LNCaP clone FGC (cell line): ENCODE measurements around the gene INPPL1.

Experiments
- DNase-seq: peaks from one replicate; pipeline ENCODE4 v3.0.0-alpha.2; 2011; ENCODE audit warnings: low read depth
- H3K4me3 ChIP-seq: 2 replicates; pipeline ENCODE4 v1.5.1; 2011; ENCODE audit warnings: mild to moderate bottlenecking, low read depth, low read length, control low read depth
- TF ChIP-seq, protein P1 (sequence below): IDR thresholded peaks from 2 replicates; pipeline ENCODE4 v1.5.1; 2012; ENCODE audit warnings: mild to moderate bottlenecking; ENCODE audit not compliant: control insufficient read depth, insufficient read depth; ENCODE audit errors: extremely low read depth

INPPL1 gene

DNA sequence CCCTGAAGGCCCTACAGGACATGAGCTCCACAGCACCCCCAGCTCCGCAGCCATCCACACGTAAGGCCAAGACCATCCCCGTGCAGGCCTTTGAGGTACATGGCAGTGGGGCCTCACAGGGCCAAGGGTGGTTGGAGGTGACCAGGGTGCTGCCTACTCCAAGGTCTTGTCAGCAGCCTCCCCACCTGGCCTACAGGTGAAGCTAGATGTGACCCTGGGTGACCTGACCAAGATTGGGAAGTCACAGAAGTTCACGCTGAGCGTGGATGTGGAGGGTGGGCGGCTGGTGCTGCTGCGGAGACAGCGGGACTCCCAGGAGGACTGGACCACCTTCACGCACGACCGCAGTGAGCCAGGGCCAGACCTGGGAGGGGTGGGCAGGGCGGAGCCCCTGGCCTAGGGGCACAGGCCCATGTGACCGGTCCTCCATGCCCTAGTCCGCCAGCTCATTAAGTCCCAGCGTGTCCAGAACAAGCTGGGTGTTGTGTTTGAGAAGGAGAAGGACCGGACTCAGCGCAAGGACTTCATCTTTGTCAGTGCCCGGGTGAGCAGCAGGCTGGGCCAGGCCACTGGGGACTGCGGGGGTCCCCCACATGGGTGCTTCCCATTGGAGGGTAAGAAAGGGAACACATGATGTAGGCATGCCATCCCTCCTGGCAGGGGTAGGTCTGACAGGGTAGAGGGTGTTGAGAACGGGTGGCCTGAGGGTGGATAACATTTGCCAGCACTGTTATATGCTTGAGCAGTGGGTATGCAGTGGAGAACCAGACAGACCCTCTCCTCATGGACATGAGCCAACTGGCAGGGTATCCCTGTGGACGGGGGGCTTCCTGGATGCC lies 5.6 kb downstream of the INPPL1 start:
- TF ChIP-seq, protein P1, sequence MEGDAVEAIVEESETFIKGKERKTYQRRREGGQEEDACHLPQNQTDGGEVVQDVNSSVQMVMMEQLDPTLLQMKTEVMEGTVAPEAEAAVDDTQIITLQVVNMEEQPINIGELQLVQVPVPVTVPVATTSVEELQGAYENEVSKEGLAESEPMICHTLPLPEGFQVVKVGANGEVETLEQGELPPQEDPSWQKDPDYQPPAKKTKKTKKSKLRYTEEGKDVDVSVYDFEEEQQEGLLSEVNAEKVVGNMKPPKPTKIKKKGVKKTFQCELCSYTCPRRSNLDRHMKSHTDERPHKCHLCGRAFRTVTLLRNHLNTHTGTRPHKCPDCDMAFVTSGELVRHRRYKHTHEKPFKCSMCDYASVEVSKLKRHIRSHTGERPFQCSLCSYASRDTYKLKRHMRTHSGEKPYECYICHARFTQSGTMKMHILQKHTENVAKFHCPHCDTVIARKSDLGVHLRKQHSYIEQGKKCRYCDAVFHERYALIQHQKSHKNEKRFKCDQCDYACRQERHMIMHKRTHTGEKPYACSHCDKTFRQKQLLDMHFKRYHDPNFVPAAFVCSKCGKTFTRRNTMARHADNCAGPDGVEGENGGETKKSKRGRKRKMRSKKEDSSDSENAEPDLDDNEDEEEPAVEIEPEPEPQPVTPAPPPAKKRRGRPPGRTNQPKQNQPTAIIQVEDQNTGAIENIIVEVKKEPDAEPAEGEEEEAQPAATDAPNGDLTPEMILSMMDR, result no peak
- no peak for DNase-seq
- H3K4me3 ChIP-seq, result no peak overlapping the region

DNA sequence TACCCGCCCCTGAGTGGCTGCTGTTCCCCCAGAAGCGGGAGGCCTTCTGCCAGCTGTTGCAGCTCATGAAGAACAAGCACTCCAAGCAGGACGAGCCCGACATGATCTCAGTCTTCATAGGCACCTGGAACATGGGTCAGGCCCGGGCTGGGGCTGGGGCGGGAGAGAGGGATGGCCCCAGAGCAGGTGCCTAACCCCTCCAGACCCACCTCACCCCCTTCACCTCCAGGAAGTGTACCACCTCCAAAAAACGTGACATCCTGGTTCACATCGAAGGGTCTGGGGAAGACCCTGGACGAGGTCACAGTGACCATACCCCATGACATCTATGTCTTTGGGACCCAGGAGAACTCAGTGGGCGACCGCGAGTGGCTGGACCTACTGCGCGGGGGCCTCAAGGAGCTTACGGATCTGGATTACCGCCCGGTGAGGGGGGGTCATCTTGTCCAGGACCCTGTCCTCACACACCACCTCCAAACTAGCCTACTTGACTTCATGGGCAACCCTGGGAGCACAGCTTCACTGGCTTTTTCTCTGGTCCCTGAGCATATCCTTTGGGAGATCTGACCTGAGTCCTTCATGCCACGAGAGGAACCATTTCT lies 6.3 kb downstream of the INPPL1 start:
- TF ChIP-seq, protein P1, result no peak
- no peak overlapping the region for H3K4me3 ChIP-seq
- no peak for DNase-seq

DNA sequence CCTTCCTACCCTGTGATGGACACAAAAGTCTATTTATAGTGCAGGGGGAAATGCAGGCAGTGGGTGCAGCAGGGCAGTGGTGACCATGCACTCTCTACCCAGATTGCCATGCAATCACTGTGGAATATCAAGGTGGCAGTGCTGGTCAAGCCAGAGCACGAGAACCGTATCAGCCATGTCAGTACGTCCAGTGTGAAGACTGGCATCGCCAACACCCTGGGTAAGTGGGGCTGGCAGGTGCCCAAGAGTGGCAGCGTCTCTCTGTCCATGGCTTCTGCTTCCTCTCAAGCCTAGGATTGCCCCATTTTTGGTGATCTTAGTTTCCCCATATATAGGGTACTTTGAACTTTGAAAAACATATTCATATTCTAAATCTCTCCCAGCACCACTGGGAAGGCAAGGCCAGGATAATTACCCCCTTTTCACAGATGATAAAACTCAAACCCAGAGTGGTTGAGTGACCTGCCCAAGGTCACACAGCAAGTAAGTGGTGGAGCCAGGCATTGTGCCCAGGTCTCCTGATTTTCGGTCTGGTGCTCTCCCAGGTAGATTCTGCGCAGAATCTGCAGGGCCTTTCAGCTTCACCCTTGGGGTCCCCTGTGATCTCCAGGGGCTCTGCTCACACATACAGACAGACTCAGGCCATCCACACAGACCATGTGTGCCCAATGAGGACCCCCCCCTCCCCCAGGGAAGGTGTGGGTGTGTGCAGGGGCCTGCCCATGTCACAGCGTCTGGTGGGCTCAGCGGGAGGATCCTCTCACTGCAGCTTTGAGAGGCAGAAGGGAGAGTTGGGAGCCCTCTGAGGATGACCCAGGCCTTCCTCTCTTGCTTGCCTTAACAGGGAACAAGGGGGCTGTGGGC lies 7.1 kb downstream of the INPPL1 start:
- H3K4me3 ChIP-seq, result no peak overlapping the region
- DNase-seq, result no peak
- TF ChIP-seq, protein P1, result no peak

DNA sequence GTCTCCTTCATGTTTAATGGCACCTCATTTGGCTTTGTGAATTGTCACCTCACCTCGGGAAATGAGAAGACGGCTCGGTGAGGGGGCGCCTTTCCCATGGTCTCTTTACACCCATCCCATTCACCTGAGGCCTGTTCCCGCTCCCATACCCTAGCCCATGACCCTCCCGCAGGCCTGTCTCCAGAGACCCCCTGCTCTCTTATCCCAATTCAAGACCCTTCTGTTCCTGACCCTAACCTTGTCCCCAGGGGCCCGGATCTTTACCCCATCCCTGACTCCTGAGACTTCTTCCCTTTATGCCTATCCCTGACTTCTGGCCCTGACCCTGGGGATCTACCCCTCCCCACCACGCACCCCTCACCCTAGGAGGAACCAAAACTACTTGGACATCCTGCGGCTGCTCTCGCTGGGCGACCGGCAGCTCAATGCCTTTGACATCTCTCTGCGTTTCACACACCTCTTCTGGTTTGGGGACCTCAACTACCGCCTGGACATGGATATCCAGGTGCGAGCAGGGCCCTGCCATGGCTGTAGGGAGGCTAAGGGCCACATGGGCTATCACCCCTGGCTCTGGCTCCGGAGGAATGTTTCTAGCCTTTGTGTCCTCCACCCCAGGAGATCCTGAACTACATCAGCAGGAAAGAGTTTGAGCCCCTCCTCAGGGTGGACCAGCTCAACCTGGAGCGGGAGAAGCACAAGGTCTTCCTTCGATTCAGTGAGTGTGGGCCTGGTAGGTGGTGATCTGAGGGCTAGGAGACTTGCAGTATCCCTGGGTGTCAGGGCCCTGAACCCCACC lies 7.9 kb downstream of the INPPL1 start:
- no peak overlapping the region for H3K4me3 ChIP-seq
- no peak for DNase-seq
- TF ChIP-seq, protein P1, result no peak

DNA sequence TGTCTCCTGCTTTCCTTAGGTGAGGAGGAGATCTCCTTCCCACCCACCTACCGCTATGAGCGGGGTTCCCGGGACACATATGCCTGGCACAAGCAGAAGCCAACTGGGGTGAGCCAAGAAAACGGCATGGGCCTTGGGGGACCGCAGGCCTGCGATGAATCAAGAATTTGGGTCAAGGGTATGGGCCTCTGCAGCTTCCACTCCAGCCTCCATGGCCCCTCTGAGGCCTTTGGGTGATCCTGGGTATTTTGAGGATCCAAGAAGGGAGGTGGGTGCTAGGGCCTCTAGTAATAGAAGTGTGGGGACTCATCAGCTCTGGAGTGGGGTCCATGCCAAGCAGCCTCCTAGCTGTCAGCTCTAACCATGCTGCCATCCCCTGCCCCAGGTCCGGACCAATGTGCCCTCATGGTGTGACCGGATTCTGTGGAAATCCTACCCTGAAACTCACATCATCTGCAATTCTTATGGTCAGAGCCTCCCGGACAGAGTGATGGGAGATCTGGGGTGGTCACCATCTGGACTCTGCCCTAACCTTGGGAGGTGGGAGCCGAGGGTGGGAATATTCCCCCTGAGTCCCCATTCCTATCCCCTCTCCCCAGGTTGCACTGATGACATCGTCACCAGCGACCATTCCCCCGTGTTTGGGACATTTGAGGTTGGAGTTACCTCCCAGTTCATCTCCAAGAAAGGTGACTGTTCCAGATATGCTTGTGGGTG lies 8.6 kb downstream of the INPPL1 start:
- TF ChIP-seq, protein P1, result no peak
- H3K4me3 ChIP-seq, result no peak overlapping the region
- DNase-seq, result no peak
